Stimulated activated CD8-positive, alpha-beta memory T cell treated with anti-CD3 and anti-CD28 coated beads, Interleukin-4, amount 100 ng/mL, for 48 hours (primary cell): Measurements from ENCODE around the gene UCN3.

ENCODE experiments used
- DNase-seq: peaks from one replicate; pipeline ENCODE4 v3.0.0-alpha.2; 2020

Gene UCN3

DNA sequence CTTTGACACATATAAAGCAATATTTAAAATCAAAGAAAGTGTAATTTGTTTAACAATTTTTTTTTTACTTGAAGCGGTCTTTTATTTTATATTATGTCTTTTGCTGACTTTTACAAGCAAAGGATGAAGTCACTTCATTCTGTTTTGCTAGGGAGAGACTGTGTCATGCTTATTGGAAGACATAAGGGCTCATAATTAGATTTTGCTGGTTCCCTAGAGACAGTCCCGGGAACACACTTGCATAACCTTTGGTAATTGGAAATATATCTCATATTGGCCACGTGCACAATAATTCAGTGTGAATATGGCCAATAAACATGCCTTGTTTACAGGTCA, 47.1 kb downstream of the UCN3 start:
- DNase-seq = no peak

DNA sequence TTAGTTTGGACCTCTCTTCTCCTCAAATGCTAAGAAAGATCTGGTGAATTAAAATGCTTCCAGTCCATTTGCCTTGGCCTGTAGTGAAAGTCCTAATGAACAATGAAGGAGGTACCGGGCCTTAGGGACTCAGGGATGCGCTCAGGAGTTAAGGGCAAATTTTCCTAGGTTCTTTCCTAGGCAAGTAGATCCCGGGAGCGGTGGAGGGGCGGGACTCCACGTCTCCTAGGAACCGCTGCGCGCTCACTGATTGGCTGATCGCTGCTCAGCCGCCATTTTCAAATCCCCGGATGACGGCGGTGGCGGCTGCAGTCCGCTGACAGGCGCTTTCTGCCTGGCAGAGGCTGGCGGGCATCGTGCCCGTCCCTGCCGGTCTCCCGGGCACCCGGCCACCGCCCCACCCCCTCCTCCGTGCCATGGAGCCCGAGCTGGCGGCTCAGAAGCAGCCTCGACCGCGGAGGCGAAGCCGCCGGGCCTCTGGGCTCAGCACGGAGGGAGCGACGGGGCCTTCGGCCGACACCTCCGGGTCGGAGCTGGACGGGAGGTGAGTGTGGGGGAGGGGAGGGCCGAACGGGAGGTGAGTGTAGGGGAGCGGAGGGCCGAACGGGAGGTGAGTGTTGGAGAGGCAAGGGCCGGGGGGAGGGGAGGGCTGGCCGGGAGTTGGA, 47.6 kb downstream of the UCN3 start, which contains the start of gene NET1:
TSS of gene NET1 (plus strand) at position 281 of the 665 bp plus-strand sequence. CDS start at position 417, 136 bp downstream.
- DNase-seq = peak; percentile 86

DNA sequence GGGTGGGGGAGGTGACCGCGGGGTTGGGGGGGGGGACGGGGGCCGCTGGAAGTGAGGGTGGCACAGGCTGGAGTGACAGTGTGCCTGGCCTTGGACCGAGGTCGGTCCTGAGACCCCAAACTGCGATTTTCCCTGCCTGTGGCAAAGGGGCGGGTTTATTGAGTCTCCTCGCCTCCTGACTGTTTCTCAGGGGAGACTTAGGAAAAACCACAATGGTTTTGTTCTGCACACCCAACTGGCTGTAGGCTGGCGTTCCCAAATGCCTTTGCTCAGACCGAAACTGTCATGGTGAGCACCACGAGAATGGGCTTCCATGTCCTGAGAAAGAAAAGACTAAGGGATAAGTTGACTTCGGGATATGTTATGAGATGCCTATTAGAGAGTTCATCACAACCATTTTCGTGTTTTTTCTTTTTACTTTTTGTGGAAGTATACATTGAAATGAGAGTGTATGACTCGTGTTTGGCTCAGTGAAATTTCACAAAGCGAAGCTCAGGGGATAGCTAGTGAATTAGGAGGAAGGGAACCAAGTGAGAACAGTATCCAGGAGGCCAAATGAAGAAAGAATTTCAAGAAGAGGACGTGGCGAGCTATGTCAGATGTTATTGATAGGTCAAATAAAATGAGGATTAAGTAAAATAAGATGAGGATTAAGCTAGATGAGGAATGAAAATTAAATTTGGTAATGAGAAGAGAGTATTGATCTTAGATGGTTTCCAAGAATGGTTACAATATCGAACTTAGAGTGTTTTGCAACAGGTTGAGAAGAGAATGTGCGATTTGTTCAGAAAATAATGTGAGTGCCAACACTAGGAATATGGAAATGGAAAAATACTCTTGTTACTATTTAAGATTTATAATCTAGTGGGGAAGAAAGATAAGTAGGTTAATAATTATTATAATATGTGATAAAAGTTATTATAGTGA, 48.5 kb downstream of the UCN3 start:
- no peak for DNase-seq

DNA sequence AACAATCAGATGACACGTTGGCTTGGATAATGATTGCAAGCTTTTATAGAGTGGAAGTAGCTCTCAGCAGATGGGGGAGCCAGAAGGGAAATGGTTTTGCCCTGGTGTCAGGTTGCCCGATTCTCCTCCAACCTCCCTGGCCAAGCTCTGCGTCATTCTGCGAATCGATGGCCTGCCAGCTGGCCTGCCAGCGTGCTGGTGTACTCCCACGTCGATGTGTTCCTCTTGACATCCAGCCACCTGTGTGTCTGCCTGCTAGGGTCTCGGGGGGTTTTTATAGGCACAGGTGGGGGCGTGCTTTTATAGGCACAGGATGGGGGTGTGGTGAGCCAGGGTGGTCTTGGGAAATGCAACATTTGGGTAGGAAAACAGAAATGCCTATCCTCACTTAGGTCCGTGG, 52.2 kb downstream of the UCN3 start:
- DNase-seq = no peak

DNA sequence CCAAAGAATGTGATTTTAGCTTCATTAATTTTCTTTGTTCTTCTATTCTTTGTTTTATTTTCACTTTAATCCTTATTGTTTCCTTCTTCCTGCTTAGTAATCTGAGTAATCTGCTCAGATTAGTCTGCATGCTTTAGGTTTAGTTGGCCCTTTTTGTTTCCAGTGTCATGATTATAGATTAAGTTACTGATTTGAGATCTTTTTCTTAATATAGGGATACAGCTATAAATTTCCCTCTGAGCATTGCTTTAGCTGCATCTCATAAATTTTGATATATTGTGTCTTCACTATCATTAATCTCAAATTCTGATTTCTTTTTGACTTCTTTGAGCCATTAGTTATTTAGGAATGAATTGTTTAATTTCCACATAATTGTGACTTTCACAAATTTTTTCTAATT, 53.8 kb downstream of the UCN3 start:
- DNase-seq = no peak

DNA sequence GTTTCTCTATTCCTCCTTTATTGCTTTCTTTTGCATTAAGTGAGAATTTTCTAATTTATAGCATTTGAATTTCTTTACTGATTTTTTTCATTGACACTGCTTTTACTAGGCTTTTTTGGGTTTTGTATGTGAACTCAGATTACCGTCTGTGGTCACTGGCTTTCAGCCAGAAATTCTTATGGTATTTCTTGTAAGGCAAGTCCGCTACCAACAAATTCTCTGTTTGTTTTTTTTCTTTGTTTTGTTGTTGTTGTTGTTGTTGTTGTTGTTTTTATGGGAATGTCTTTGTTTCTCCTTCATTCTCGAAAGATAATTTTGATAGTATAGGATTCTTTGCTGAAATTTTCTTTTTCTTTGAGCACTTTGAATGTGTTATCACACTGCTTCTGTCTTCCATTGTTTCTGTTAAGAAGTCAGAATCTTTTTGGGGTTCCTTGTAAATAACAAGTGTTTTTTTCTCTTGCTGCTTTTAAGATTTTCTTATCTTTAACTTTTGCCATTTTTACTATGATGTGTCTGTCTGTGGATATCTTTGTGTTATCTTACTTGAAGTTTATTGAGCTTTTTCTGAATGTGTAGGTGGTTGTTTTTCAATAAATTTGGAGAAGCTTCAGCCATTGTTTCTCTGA, 54.8 kb downstream of the UCN3 start:
- no peak for DNase-seq

DNA sequence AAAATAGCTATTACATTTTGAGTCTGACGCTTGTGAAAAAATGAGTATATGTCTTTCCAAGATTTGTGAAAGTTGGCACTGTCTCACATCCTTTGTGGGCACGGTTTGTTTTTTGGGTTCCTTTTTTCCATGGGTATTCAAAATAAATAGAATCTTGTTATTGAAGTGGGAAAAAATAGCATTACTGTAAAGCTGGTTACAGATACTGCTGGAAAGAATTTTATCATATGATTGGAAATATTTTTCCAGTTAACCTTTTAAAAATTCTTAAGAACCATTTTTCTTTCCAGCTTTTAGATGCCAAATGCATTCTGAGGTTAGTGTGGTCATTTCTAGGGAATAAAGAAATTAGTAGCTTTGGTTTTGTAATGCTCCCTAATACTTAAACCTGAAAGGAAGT, 59.0 kb downstream of the UCN3 start:
- DNase-seq = no peak
